ENCODE measurements around the gene SLC17A7. TPM values are rescaled to one million over a fixed set of nuclear protein-coding genes. Genes with fewer than 3 reads are reported as not detected.
A peak's percentile ranks its signal among the peaks of the same experiment; 100 is the strongest.

SLC17A7 gene
- total and polyA plus RNA-seq, 9 of the 15 experiments (the other 6 are each of a cell fraction or from before 2014, with no cell fraction given), result 1.1 to 15.7 (median 2.4) TPM

- TF ChIP-seq HNRNPLL (IDR thresholded peaks at IDR 0.05; ENCODE audit: low read depth, low read length, poor library complexity, severe bottlenecking) (peak; percentile 11), NR2C2 (CRISPR knock-in tag; IDR thresholded peaks at IDR 0.05) (0 out of 2 replicates have a peak, but pooled peaks have one; percentile 16), NR2C2 (tag; IDR thresholded peaks at IDR 0.05) (no peak; the same call in 1 of the 2 replicates), CREM (IDR thresholded peaks at IDR 0.05; ENCODE audit: low read depth) (peak; percentile 73; the same call in 1 of the 2 replicates), ZNF431 (CRISPR knock-in tag; IDR thresholded peaks at IDR 0.05) (no peak), L3MBTL2 (IDR thresholded peaks at IDR 0.05) (peak; percentile 41; the same call in 1 of the 2 replicates), MYC (IDR thresholded peaks at IDR 0.05; ENCODE audit: low read depth, low read length) (peak; percentile 44), MYC (CRISPR knock-in tag; IDR thresholded peaks at IDR 0.05; ENCODE audit: borderline replicate concordance, low read depth) (no peak), CAMTA2 (CRISPR knock-in tag; conservative IDR thresholded peaks at IDR 0.05) (no peak), ZNF445 (CRISPR knock-in tag; IDR thresholded peaks at IDR 0.05; ENCODE audit: low read depth) (no peak), ZBTB11 (CRISPR knock-in tag; IDR thresholded peaks at IDR 0.05) (peak in 2 of 3 experiments; percentile 53 to 95; a peak in 4 of 6 replicates), NR4A1 (CRISPR knock-in tag; IDR thresholded peaks at IDR 0.05) (no peak), NR4A1 (tag; IDR thresholded peaks at IDR 0.05) (0 out of 2 replicates have a peak, but pooled peaks have one; percentile 32), ZNF589 (CRISPR knock-in tag; IDR thresholded peaks at IDR 0.05; ENCODE audit: low read depth) (0 out of 2 replicates have a peak, but pooled peaks have one; percentile 54), FOXP1 (CRISPR knock-in tag; IDR thresholded peaks at IDR 0.05) (peak; percentile 54; the same call in 1 of the 2 replicates), SIN3A (IDR thresholded peaks at IDR 0.05; ENCODE audit: borderline replicate concordance in 2 of 2, control insufficient read depth in 1 of 2, low read depth in 2 of 2, low read length in 2 of 2) (peak in 1 of 2 experiments; percentile 90; a peak in 3 of 4 replicates), GTF2E2 (tag; IDR thresholded peaks at IDR 0.05) (peak; percentile 72; the same call in 1 of the 2 replicates), ILK (tag; IDR thresholded peaks at IDR 0.05; ENCODE audit: borderline replicate concordance, low read depth) (no peak), SPI1 (IDR thresholded peaks at IDR 0.05; ENCODE audit: borderline replicate concordance, low read depth, low read length) (peak; percentile 78), ARNT (IDR thresholded peaks at IDR 0.05) (peak; percentile 19 to 27; a peak in 3 of 4 replicates), DPF2 (IDR thresholded peaks at IDR 0.05) (peak; percentile 46; the same call in 1 of the 2 replicates), ZC3H4 (CRISPR knock-in tag; IDR thresholded peaks at IDR 0.05; ENCODE audit: borderline replicate concordance) (no peak), OTX1 (CRISPR knock-in tag; IDR thresholded peaks at IDR 0.05) (no peak)
Measured at GRCh38 chr19:49451430-49452181, 10.3 kb upstream of the SLC17A7 start, which contains the start of gene PIH1D1 (continued).
